A673 (cell line): ENCODE data around the gene ADO. TPM values are rescaled to one million over a fixed set of nuclear protein-coding genes. Genes with fewer than 3 reads are reported as not detected.

ENCODE experiments used
- BruUV-seq: library from RNA; stranded (reverse); fragments of 400-500 nt; replicated peaks from 2 replicates; lab custom pipeline; 2021; lab: Mats Ljungman, UMichigan
- CTCF ChIA-PET: fragments of 300-600 bp; sonication (Branson Sonifier 250); formaldehyde crosslinking; loops from one replicate; lab custom pipeline; 2022; ENCODE audit warnings: antibody characterized with exemption; lab: Charles Lee
- POLR2A ChIA-PET: fragments of 300-600 bp; sonication (Branson Sonifier 250); formaldehyde crosslinking; loops from one replicate; lab custom pipeline; 2022; ENCODE audit warnings: antibody characterized with exemption; ENCODE audit not compliant: low non-redundant PET; lab: Charles Lee
- DNase-seq: peaks from one replicate; pipeline ENCODE4 v3.0.0-alpha.2; 2015; ENCODE audit warnings: low spot score
- H3K27ac ChIP-seq: fragments of 200-600 bp; sonication (generic); 2 replicates; pipeline ENCODE4 v1.5.1; 2016; ENCODE audit warnings: mixed run types, low read depth, mild to moderate bottlenecking, mixed read lengths, antibody characterized with exemption, low read length; ENCODE audit not compliant: poor library complexity, severe bottlenecking
- H3K27me3 ChIP-seq: fragments of 200-600 bp; sonication (generic); replicated peaks from 2 replicates; pipeline ENCODE4 v1.6.1; 2017; ENCODE audit warnings: mixed run types, low read depth, mild to moderate bottlenecking, mixed read lengths, antibody characterized with exemption, low read length; ENCODE audit not compliant: insufficient read depth, poor library complexity
- H3K36me3 ChIP-seq: fragments of 200-600 bp; sonication (generic); 2 replicates; pipeline ENCODE4 v1.6.1; 2016; ENCODE audit warnings: mixed run types, mild to moderate bottlenecking, mixed read lengths, antibody characterized with exemption, low read length; ENCODE audit not compliant: insufficient read depth, poor library complexity, severe bottlenecking
- H3K4me1 ChIP-seq: fragments of 200-600 bp; sonication (generic); 2 replicates; pipeline ENCODE4 v1.6.1; 2017; ENCODE audit warnings: mixed run types, mild to moderate bottlenecking, mixed read lengths, antibody characterized with exemption, low read length; ENCODE audit not compliant: insufficient read depth, poor library complexity, severe bottlenecking
- H3K4me3 ChIP-seq: fragments of 200-600 bp; sonication (generic); 2 replicates; pipeline ENCODE4 v1.5.1; 2016; ENCODE audit warnings: low read depth, mixed run types, mild to moderate bottlenecking, mixed read lengths, low read length; ENCODE audit not compliant: poor library complexity, severe bottlenecking
- H3K9me3 ChIP-seq: fragments of 200-600 bp; sonication (generic); 2 replicates; pipeline ENCODE4 v1.6.1; 2016; ENCODE audit warnings: mixed run types, low read depth, mild to moderate bottlenecking, mixed read lengths, antibody characterized with exemption, low read length; ENCODE audit not compliant: poor library complexity, severe bottlenecking
- EZH2 ChIP-seq: fragments of 200-600 bp; sonication (generic); IDR thresholded peaks from 2 replicates; pipeline ENCODE4 v1.6.1; 2017; ENCODE audit warnings: borderline replicate concordance, low read depth, mild to moderate bottlenecking, mixed read lengths, antibody characterized with exemption, low read length; ENCODE audit not compliant: poor library complexity, severe bottlenecking
- intact Hi-C: fragments of 100-400 bp; cut with micrococcal nuclease; formaldehyde crosslinking; loops from one replicate; pipeline ENCODE4 v1.10.0; 2022; ENCODE audit not compliant: unreplicated experiment
- total RNA-seq: library from RNA; stranded (reverse); gene quantifications from 2 replicates; pipeline ENCODE4 v1.2.3, GENCODE V29; 2021
- TF ChIP-seq, protein P1 (sequence below): fragments of 300-800, 200-600 bp; sonication (generic); conservative IDR thresholded peaks from 2 replicates; pipeline ENCODE4 v1.5.1; 2017; ENCODE audit warnings: low read depth, mild to moderate bottlenecking, antibody characterized with exemption, low read length, moderate library complexity, mixed read lengths

Gene ADO
- total RNA-seq, 1 experiment from 2014 or later, result 38.4 TPM

DNA sequence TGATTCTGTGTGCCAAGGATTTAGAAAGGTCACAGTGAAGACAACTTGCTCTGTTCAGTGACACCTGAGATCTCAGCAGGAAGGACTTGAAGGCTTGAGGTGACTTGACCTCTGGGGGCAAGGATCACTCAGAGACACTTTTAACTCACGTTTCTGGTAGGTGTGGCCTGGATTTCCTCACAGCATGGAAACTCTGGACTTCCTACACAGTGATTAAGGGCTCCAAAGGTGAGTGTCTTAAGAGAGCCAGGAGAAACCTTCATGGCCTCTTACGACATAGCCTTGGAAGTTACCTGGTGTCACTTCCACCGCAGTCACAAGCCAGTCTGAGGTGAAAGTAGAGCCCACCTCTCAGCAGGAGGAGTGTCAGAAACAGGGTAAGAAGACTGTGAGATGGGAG, 38.1 kb upstream of the ADO start:
- peaks cover 9% of the 10 kb centered on the region for H3K4me1 ChIP-seq
- no peak overlapping the region for H3K27ac ChIP-seq
- CTCF ChIA-PET, result no interaction called here
- H3K9me3 ChIP-seq, result no peaks in the 10 kb centered on the region
- intact Hi-C loops, result no loop called here
- no peaks in the 10 kb centered on the region for H3K36me3 ChIP-seq
- H3K27me3 ChIP-seq, result no peaks in the 10 kb centered on the region
- no TSS peak for BruUV-seq
- H3K4me3 ChIP-seq, result no peak overlapping the region
- POLR2A ChIA-PET, result no interaction called here
- no peak for DNase-seq
- TF ChIP-seq EZH2, result no peak
- TF ChIP-seq, protein P1, sequence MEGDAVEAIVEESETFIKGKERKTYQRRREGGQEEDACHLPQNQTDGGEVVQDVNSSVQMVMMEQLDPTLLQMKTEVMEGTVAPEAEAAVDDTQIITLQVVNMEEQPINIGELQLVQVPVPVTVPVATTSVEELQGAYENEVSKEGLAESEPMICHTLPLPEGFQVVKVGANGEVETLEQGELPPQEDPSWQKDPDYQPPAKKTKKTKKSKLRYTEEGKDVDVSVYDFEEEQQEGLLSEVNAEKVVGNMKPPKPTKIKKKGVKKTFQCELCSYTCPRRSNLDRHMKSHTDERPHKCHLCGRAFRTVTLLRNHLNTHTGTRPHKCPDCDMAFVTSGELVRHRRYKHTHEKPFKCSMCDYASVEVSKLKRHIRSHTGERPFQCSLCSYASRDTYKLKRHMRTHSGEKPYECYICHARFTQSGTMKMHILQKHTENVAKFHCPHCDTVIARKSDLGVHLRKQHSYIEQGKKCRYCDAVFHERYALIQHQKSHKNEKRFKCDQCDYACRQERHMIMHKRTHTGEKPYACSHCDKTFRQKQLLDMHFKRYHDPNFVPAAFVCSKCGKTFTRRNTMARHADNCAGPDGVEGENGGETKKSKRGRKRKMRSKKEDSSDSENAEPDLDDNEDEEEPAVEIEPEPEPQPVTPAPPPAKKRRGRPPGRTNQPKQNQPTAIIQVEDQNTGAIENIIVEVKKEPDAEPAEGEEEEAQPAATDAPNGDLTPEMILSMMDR, result no peak

DNA sequence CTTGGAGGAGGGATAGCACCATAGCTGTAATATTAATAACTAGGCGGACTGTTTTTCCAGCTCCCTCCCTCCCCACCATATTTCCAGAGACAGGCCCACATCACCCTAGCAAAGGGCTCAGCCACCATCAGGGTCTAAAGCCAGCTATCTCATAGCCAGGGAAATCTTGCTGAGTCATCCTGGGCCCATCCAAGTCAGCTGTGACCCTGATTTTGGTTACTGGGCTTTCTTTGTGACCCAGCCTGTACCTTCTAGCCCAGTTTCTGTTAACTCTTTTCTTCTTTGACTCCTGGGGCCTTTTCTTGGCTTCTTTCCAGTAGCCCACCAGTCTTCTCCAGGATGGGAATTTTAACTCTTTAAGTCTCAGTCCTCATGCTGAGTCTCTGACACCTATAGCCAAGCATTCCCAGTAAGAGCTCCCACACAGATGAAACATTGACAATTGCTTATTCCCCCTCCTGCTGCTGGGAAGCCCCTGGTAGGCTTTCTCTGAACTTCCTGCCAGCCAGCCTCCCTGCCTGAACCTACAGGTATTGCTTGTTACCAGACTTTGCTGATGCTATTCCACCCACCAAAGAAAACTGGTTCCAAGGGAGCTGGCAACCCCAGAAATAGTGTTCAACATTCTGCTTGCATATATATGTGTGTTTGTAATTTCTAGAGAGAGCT, 34.8 kb upstream of the ADO start:
- no peaks in the 10 kb centered on the region for H3K9me3 ChIP-seq
- intact Hi-C loops, result no loop called here
- POLR2A ChIA-PET, result no interaction called here
- no TSS peak for BruUV-seq
- H3K27ac ChIP-seq, result peak overlapping the region; percentile 74
- CTCF ChIA-PET, result no interaction called here
- no peaks in the 10 kb centered on the region for H3K27me3 ChIP-seq
- H3K36me3 ChIP-seq, result no peaks in the 10 kb centered on the region
- DNase-seq, result peak; percentile 23
- peaks cover 14% of the 10 kb centered on the region for H3K4me1 ChIP-seq
- no peak overlapping the region for H3K4me3 ChIP-seq
- no peak for TF ChIP-seq EZH2
- TF ChIP-seq, protein P1, result no peak

DNA sequence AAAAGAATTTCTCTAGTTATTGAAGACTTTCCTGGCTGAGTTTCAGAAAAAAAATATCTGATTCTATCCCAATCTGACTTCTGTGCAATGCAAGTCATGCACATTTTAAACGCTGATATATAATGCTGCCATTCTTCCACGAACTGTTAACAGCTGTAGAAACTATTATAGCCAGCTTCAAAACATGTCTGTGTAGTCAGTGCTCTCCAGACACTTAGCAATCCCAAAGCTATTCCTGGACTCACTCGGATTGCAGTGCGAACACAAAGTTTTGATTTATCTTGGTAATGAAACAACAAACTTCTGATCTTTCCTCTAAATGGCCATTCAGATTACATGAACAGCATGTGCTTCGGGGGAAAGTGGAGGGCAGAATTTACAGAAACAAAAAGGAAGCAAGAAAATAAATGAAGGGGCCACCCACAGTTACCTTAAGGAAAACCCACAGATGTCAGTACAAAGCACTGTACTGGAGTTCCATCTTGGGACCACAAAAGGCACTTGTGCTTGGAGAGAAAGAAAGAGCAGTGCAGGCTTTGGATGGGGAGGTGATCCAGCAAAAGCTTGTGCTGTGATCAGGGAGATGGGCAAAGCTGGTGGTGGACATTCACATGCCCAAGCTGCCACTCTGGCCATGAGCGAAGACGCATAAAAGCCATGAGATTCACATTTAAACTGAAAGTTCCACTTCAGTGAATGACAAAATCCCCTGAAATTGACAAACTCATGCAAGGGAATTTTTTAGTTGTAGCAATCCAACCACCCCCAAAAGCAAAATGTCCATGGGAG, 32.1 kb upstream of the ADO start:
- POLR2A ChIA-PET, result no interaction called here
- DNase-seq, result no peak
- peaks cover 14% of the 10 kb centered on the region for H3K4me1 ChIP-seq
- no peaks in the 10 kb centered on the region for H3K36me3 ChIP-seq
- no peak overlapping the region for H3K4me3 ChIP-seq
- CTCF ChIA-PET, result no interaction called here
- H3K27ac ChIP-seq, result no peak overlapping the region
- TF ChIP-seq, protein P1, result no peak
- no peak for TF ChIP-seq EZH2
- H3K27me3 ChIP-seq, result no peaks in the 10 kb centered on the region
- no TSS peak for BruUV-seq
- no peaks in the 10 kb centered on the region for H3K9me3 ChIP-seq
- intact Hi-C loops, result no loop called here
